Activated CD4-positive, alpha-beta T cell treated with anti-CD3 and anti-CD28 coated beads, Interleukin-2, amount 50 U/mL, for 24 hours (primary cell): ENCODE data around the gene TRPT1.
A peak's percentile ranks its signal among the peaks of the same experiment; 100 is the strongest.

Source experiments
- DNase-seq, 2 donors: peaks; one replicate each; pipeline ENCODE4 v3.0.0-alpha.2; 2020; ENCODE audit warnings: low read depth in 1 of 2, low spot score in 1 of 2

TRPT1 gene

DNA sequence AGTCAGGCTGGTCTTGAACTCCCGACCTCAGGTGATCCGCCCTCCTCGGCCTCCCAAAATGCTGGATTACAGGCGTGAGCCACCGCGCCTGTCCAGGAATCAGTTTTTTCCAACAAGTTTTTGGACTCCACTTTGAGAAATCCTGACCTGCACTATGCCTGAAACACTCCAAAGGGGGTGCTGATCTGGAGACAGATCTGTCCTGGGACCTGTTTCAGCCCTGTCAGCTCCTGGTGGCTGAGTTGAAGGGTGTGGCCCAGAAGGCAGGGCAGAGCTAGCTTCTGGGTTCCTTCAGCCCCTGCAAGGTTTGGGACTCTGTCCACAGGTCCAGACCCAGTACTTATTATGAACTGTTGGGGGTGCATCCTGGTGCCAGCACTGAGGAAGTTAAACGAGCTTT lies 5.6 kb upstream of the TRPT1 start:
- DNase-seq = no peak

DNA sequence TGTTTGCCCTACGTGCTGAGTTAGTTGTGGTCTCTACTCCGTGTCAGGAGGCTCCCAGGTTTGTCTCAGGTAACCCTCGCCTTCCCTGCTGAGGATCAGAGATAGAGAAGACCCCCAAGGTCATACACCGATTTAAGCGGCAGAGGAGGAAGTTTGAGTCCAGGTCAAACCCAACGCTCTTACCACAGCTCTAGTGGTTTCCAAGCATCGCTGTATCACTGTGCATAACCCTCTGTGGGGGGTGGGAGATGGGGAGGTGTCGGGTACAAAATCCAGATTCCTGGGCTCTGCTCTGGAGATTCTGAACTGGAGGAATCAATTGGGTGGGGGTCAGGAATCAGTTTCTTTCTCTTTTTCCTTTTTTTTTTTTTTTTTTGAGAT lies 5.0 kb upstream of the TRPT1 start:
- DNase-seq = no peak

DNA sequence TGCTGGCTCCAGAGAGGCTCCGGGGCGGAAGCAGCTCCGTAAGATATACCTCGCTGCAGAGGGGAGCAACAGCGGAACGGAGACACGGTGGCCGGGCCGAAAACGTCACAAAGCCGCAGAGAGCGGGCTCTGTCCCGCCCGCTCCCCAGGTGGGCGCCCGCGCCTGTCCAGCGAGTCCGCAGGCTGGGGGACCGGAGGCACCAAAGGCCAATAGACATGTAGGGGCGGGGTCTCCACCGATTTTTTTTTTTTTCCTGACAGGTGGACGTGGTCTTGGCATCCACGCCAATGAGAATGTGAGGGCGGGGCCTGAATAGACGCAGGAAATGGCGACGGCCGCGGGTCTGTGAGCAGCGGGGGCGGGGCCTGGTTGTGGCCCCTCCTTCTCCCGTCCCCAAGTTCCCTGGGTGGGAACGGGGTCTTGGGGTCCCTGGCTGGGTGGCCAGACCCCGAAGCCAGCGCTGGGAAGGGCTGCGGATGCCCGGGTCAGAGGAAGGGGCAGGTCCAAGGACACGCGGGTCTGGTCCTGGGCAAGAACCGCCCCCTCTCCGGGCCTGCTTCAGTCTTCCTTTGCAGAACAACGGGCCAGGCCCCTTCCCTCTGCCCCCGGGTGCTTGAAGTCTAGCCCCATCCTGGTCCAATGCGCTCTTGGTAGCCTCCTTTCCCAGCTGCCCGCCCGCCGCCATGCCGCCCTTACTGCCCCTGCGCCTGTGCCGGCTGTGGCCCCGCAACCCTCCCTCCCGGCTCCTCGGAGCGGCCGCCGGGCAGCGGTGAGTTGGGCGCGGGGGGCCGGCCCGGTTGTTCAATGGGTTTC lies 4.4 kb upstream of the TRPT1 start, which contains the start of gene DNAJC4:
TSS of gene DNAJC4 (plus strand) at position 378 of the 814 bp plus-strand sequence. CDS start at position 685, 307 bp downstream.
- DNase-seq = peak; percentile 67 to 83

DNA sequence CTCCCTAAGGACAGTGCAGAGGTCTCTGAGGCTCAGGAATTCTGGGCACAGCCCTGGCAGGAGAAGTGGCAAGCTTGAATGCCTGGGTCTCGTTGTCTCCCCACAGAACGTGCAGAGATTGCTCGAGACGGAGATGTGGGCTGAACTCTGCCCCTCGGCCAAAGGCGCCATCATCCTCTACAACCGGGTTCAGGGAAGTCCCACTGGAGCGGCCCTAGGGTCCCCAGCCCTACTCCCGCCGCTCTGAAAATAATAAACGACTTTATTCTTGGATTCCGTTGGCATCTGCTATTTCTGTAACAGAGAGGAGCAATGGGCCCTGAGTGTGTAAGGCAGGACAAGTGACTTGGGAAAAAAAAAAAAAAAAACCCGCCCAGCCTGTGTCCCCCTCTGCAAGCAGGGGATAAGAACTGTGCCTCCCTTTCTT lies 3.8 kb upstream of the TRPT1 start:
- DNase-seq = no peak

DNA sequence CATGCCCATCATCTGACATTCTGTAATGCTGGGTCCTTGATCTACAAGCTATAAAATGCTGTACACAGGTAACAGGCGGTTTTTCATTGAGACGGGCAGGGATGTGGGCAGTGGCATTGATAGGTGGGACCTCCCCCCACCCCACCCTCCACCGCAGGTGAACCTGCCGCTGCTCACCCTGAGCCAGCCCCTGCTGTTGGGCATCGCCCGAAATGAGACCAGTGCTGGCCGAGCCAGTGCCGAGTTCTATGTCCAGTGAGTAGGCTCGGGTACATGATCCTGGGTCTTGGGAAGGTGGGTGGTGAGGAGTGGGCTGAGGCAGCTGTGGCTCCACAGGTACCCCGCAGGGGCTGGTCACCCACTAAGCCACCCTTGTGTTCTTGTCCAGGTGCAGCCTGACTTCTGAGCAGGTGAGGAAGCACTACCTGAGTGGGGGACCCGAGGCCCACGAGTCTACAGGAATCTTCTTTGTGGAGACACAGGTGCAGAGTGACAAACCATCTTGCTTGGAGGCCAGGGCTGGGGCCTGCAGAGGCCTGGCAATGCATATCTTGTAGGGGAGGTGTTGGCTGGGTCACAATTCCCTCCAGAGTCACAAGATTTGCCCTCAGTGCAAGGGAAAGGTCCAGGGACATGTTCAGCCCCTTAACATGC lies 3.2 kb upstream of the TRPT1 start:
- DNase-seq = no peak

DNA sequence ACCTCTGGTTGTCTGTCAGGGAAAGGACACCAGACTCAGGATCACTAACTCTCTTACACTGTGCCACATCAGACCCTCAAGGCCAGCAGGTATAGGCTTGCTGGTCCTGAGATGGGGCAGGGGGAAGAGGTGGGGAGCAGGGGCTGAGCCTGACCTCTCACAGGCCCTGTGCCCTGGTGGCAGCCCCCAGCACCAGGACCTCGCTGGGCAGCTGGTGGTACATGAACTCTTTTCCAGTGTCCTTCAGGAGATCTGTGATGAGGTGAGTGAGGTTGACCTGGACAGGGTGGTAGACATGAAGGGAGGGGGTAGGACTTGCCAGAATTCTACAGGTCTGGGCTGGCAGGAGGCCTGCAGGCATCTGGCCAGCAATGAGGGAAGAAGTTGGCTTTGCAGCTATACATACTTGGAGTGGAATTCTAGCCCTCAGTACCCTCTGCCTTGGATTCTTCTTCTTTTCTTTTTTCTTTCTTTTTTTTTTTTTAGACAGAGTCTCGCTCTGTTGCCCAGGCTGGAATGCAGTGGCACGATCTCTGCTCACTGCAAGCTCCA lies 1.5 kb upstream of the TRPT1 start:
- no peak for DNase-seq

DNA sequence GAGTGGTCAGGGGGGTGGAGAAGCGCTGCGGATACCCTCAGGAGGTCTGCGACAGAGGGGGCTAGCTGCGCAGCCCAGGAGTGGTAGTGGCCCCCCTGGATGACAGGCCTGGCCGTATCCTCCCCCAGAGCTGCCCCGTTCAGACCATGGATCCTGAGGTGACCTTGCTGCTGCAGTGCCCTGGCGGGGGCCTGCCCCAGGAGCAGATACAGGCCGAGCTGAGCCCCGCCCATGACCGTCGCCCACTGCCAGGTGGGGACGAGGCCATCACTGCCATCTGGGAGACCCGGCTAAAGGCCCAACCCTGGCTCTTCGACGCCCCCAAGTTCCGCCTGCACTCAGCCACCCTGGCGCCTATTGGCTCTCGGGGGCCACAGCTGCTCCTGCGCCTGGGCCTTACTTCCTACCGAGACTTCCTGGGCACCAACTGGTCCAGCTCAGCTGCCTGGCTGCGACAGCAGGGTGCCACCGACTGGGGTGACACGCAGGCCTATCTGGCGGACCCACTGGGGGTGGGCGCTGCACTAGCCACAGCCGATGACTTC lies 593 bp upstream of the TRPT1 start:
- DNase-seq = no peak

DNA sequence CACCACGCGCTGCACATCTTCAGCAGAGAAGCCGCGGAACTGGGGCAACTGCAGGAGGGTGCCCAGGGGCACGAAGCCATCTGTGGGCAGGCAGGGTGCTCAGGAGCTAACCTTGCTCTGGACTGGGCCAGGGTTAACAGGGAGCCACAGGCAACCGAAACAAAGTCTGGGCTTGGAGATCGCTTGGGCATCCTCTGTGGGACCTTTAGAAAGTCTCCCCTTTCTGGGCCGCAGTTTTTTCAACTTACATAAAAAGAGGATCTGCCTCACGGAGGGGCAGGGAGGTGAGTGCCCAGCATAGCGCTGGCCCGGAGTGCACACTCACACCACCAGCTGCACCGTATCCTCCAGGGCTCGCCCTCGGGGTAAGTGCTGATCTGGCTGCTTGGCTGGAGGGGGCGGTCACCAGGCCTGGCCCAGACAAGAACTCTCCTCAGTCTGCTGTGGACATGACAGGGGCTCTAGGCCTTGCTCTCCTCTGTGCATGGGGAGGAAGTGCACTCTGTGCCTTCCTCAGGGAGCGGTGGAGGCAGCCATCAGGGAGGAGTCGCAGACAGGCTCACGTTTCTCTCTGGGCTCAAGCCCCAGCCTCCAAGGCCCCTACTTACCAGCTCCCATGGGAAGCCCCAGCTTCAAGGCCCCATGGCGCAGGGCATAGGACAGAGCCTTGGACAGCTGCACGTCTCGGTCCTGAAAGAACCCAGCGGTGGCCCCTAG lies 937 bp downstream of the TRPT1 start:
- DNase-seq = no peak

DNA sequence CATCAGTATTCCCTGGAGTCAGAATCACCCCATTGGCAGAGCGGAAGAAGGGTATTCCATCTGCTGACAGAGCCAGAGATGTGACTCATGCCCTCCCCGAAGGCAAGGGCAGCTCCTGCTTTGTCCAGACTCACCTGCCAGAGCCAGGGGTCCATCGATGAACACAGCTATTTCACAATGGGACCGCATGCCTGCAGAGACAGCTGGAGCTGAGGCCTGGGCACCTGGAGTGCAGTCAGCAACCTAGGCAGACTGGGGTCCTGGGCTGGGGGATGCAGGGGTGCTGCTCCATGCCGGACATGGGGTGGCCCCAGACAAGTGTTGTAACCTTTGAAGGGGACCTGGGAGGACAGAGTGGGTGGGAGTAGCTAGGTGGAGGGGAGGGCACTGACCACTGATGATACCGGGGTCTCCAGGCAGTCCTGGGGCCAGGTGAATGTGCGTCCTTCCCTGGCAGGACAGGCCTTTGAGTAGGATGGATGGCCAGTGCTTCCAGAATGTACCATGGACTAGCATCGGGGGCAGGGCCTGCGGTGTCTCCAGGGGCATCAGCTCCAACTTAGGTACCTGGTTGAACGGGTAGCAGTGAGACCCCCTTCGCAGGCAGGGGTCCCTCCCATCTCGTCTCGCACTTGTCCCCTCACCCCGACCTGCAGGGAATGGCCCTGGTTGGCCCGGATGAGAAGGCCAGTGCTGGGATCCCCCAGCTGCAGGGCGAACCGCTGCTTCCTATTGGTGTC lies 1.7 kb downstream of the TRPT1 start:
- DNase-seq = no peak

DNA sequence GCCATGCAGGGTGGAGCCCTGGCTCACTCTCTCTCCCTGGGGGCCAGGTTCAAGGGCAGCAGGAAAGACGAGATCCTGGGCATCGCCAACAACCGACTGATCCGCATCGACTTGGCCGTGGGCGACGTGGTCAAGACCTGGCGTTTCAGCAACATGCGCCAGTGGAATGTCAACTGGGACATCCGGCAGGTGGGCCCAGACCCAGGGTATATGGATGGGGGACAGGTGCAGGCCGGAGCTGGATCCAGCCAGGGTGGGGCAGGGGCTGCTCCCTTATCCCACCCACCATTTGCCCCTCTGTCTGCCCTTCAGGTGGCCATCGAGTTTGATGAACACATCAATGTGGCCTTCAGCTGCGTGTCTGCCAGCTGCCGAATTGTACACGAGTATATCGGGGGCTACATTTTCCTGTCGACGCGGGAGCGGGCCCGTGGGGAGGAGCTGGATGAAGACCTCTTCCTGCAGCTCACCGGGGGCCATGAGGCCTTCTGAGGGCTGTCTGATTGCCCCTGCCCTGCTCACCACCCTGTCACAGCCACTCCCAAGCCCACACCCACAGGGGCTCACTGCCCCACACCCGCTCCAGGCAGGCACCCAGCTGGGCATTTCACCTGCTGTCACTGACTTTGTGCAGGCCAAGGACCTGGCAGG lies 2.9 kb downstream of the TRPT1 start:
- no peak for DNase-seq

DNA sequence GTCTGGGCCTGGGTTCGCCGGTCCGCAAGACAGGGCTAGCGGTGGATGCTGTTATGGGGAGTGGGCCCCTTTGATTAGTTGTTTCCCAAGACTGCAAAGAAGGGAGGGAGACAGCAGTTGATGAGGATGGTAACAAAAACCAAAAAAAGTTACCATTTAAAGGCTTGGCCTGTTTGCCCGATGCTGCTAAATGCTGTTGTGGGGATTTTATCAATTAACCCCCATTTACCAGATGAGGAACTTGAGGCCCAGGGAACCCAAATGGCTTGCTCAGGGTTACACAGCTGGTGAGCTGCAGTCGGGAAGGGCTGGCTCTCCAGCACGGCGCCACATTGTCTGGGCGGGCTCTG lies 3.4 kb downstream of the TRPT1 start:
- DNase-seq = no peak

DNA sequence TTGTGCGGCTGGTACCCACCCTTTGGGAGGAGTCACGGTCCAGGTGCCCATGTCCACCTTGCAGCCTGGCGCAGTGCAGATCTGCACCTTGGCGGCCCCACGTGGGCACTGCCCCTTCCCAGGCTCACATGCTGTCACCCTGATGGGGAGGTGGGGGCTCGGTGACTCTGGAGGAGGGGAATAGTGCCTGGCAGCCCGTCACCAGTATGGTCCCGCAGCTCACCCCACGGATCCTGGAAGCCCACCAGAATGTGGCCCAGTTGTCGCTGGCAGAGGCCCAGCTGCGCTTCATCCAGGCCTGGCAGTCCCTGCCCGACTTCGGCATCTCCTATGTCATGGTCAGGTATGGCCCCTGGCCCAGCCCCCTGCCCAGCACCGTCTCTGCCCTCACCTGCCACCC lies 5.2 kb downstream of the TRPT1 start:
- no peak for DNase-seq

DNA sequence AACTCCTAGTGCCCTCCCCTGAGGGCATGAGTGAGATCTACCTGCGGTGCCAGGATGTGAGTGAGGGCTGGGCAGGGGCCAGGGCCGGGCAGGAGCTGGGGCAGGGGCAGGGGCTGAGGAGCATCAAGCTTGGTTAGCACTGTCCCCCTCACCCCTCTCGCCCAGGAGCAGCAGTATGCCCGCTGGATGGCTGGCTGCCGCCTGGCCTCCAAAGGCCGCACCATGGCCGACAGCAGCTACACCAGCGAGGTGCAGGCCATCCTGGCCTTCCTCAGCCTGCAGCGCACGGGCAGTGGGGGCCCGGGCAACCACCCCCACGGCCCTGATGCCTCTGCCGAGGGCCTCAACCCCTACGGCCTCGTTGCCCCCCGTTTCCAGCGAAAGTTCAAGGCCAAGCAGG lies 5.7 kb downstream of the TRPT1 start:
- DNase-seq = no peak

DNA sequence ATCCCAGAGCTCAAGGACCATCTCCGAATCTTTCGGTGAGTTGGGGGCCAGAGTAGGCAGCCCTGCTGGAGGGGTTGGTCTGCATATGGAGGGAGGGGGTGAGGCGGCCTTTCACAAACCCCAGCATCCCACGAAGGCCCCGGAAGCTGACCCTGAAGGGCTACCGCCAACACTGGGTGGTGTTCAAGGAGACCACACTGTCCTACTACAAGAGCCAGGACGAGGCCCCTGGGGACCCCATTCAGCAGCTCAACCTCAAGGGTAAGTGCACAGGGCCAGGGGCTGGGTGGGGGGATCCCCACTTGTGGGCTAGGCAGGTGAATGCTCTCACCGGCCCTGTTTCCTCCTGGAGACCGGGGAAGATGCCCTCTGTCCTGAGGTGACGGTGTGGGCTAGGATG lies 6.2 kb downstream of the TRPT1 start:
- DNase-seq = no peak

DNA sequence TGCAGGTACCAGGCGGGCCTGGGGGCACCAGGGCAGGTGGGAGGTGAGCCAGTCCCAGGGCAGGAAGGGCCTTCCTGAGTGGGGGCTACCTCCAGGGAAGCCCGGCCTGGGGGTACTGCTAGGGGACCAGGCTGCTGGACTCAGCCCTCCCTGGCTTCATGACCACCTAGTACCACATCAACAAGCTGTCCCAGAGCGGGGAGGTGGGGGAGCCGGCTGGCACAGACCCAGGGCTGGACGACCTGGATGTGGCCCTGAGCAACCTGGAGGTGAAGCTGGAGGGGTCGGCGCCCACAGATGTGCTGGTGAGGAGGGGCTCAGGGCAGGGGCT lies 6.7 kb downstream of the TRPT1 start:
- no peak for DNase-seq

DNA sequence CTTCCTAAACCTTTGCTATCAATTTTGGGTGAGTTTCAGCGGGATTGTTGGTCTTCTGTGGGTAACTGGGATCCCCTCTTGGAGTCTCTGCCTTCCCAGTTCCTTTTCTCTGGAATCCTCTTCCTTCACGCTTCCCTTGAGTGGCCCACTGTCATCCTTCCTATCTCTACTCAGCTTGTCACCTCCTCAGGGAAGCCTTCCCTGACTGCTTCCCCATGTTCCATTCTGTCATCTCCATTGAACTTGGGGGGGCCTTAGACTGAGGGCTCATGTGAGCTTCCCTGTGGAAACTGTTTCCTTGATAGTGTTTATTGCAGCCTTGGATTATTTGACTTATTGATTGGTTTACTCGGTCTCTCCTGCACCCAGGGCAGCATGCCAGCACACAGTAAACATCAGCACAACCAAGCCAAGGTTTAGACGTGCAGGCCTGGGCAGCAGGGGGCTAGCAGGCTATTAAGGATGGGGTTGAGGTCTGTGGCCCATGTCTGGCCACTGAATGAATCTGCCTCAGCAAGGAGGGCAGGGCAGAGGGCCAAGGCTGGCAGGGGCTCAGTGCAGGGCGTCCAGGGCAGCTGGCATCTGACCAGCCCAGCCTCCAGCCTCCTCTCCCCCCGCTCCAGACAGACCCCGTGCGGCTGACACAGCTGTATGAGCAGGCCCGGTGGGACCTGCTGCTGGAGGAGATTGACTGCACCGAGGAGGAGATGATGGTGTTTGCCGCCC lies 7.2 kb downstream of the TRPT1 start:
- DNase-seq = no peak

DNA sequence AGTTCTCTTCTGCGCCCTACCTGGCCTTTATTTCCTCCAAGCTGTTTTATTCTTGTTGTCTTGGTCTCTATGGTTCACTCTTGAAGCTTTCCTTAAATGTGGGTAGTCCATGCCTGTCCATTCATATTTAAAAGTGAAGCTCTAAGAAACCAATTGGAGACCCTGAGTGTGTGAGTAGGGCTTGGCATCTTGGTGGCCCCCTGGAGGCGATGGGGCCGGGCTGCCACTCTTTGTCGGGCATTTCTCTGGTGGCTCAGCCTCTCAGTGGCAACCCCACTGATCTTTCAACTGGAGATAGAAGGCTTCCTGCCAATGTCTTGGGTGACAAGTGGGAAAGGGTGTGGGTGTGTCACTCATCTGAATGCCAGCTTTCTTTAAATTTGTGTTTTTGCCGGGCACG lies 9.1 kb downstream of the TRPT1 start:
- DNase-seq = no peak

DNA sequence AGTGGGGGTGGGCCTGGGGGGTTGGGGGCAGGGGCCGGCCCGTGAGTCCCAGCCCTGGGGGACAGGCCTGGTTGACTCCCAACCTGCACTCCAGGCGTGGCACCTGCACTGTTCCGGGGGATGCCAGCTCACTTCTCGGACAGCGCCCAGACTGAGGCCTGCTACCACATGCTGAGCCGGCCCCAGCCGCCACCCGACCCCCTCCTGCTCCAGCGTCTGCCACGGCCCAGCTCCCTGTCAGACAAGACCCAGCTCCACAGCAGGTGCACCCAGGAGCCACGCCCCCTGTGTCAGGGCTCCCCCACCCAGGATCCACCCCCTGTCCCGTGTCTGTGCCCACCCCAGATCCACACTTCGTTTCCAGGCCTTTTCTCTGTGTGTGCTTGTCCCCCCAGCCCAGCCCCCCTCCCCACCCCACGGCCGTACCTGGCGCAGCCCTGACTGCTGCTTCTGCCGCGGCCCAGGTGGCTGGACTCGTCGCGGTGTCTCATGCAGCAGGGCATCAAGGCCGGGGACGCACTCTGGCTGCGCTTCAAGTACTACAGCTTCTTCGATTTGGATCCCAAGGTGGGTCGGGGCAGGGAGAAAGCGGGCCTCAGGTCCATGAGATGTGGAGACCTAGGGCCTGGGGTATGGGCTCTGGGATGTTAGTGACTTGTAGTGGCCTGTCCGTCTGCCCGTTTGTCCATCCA lies 14.7 kb downstream of the TRPT1 start:
- no peak for DNase-seq

DNA sequence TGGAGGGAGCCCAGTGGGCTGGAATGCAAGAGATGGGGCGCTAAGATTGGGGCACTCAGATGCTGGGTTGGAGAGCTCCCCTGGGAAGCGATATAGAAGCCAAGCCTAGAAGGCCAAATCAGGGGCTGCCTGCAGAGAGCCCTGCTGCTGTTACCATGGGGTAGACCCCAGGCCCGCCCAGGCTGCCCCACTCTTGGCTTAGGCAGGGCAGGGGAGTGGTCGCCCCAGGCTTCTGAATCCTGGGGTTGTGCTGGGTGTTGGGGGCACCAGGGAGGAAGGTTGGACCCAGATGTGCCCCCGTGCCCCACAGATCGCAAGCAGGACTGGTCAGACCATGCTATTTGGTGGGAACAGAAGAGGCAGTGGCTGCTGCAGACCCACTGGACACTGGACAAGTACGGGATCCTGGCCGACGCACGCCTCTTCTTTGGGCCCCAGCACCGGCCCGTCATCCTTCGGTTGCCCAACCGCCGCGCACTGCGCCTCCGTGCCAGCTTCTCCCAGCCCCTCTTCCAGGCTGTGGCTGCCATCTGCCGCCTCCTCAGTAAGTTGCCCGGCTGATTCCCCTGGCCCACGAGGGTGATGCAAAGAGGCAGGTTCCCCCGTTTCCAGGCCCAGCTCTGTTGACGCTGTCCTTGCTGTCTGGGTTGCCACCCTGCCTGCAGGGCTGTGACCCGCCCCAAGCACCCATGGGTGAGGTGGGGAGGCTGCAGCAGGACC lies 15.5 kb downstream of the TRPT1 start:
- DNase-seq = no peak
